Lung microvascular endothelial cell (primary cell): ENCODE data around the gene HTT. TPM values are rescaled to one million over a fixed set of nuclear protein-coding genes. Genes with fewer than 3 reads are reported as not detected.

ENCODE experiments used
- DNase-seq, 2 donors: peaks; one replicate each; pipeline versions ENCODE4 v3.0.0 to v3.0.0-alpha.2; 2010; ENCODE audit warnings: low read depth in 2 of 2
- total RNA-seq: library from RNA; depleted of rRNA; stranded (reverse); fragments of >200 nt; gene quantifications from 2 replicates; pipeline ENCODE4 v1.2.1, GENCODE V29; 2014

Gene HTT
- total RNA-seq, 1 donor from 2014 or later: 34.3 TPM

- DNase-seq: no peak
These were observed 187.9 kb downstream of the HTT start for GRCh38 chr4:3262208-3263052.

GRCh38 chr4:3263053-3263875, 188.8 kb downstream of the HTT start:
- DNase-seq: no peak

GRCh38 chr4:3263876-3264193, 189.4 kb downstream of the HTT start:
- DNase-seq: no peak

GRCh38 chr4:3266076-3266475, 191.6 kb downstream of the HTT start:
- DNase-seq: no peak

GRCh38 chr4:3267576-3268394, 193.3 kb downstream of the HTT start:
- no peak for DNase-seq

GRCh38 chr4:3268395-3269104, 194.1 kb downstream of the HTT start:
- no peak for DNase-seq

- DNase-seq: no peak
These were observed 194.8 kb downstream of the HTT start for GRCh38 chr4:3269105-3269927.

GRCh38 chr4:3269991-3270611, 195.6 kb downstream of the HTT start:
- no peak for DNase-seq

GRCh38 chr4:3271131-3271530, 196.7 kb downstream of the HTT start:
- no peak for DNase-seq

GRCh38 chr4:3276986-3277385, 202.5 kb downstream of the HTT start:
- no peak for DNase-seq

GRCh38 chr4:3280466-3280865, 206.0 kb downstream of the HTT start:
- DNase-seq: no peak

GRCh38 chr4:3283483-3283882, 209.0 kb downstream of the HTT start:
- DNase-seq: no peak

- DNase-seq: no peak
These were observed 209.4 kb downstream of the HTT start for GRCh38 chr4:3283916-3284315.

- DNase-seq: no peak
These were observed 210.5 kb downstream of the HTT start for GRCh38 chr4:3284734-3285557.

GRCh38 chr4:3285558-3286334, 211.3 kb downstream of the HTT start:
- no peak for DNase-seq

- no peak for DNase-seq
These were observed 212.1 kb downstream of the HTT start for GRCh38 chr4:3286335-3287175.

- DNase-seq: no peak
These were observed 212.9 kb downstream of the HTT start for GRCh38 chr4:3287271-3287971.
